Activated CD4-positive, alpha-beta T cell treated with anti-CD3 and anti-CD28 coated beads, Interleukin-2, amount 50 U/mL, for 1 hour (primary cell): ENCODE measurements around the gene STARD13.

ENCODE experiments used
- DNase-seq: peaks from one replicate; pipeline ENCODE4 v3.0.0-alpha.2; 2020

The STARD13 gene

GRCh38 chr13:33308863-33309262 is 23.3 kb upstream of the STARD13 start:
- DNase-seq = no peak

- no peak for DNase-seq
Measured at GRCh38 chr13:33307843-33308242, 22.3 kb upstream of the STARD13 start.

- no peak for DNase-seq
Measured at GRCh38 chr13:33303855-33304597, 18.5 kb upstream of the STARD13 start.

- no peak for DNase-seq
Measured at GRCh38 chr13:33299626-33300025, 14.1 kb upstream of the STARD13 start.

GRCh38 chr13:33296793-33297425 is 11.4 kb upstream of the STARD13 start:
- DNase-seq = no peak

GRCh38 chr13:33292712-33293111 is 7.2 kb upstream of the STARD13 start:
- no peak for DNase-seq

GRCh38 chr13:33290421-33290965 is 4.9 kb upstream of the STARD13 start:
- DNase-seq = no peak

GRCh38 chr13:33289966-33290365 is 4.4 kb upstream of the STARD13 start:
- no peak for DNase-seq

GRCh38 chr13:33287142-33287882 is 1.8 kb upstream of the STARD13 start:
- DNase-seq = no peak

GRCh38 chr13:33286128-33286527 is 573 bp upstream of the STARD13 start:
- DNase-seq = no peak

GRCh38 chr13:33284916-33285315 is 639 bp downstream of the STARD13 start:
- no peak for DNase-seq

GRCh38 chr13:33284031-33284430 is 1.5 kb downstream of the STARD13 start:
- no peak for DNase-seq

GRCh38 chr13:33283195-33283911 is 2.2 kb downstream of the STARD13 start:
- no peak for DNase-seq

- no peak for DNase-seq
Measured at GRCh38 chr13:33281951-33282595, 3.5 kb downstream of the STARD13 start.

- no peak for DNase-seq
Measured at GRCh38 chr13:33280923-33281322, 4.6 kb downstream of the STARD13 start.

- no peak for DNase-seq
Measured at GRCh38 chr13:33280279-33280905, 5.2 kb downstream of the STARD13 start.

- DNase-seq = no peak
Measured at GRCh38 chr13:33279414-33280278, 5.9 kb downstream of the STARD13 start.

- DNase-seq = no peak
Measured at GRCh38 chr13:33278913-33279312, 6.6 kb downstream of the STARD13 start.

- no peak for DNase-seq
Measured at GRCh38 chr13:33277946-33278345, 7.6 kb downstream of the STARD13 start.

- no peak for DNase-seq
Measured at GRCh38 chr13:33277037-33277740, 8.4 kb downstream of the STARD13 start.
